Measurements from ENCODE around the gene DMTF1. TPM values are rescaled to one million over a fixed set of nuclear protein-coding genes. Genes with fewer than 3 reads are reported as not detected.

The DMTF1 gene
- total RNA-seq, 1 donor from 2014 or later: 19.4 TPM

DNA sequence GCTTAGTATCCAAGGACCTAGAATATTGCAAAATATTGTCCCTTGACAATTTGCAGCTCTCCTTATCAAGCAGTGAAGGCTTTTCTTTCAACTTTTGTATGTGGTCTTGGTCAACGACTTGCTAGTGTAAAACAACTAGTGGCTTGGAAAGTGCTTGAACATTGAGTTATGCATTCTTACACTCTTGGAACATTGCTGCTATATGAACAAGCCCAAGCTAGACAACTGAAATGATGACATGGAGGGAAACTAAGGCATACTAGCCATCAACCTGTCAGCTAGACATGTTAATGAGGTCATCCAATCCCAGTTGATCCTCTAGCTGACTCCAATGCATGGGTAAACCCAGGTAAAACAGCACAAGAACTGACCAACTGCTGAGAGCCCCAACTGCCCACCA lies 12.7 kb upstream of the DMTF1 start:
- peaks cover 3% of the 10 kb centered on the region for H3K9me3 ChIP-seq (replicated peaks)
- no peaks in the 10 kb centered on the region for H3K36me3 ChIP-seq
- H3K27ac ChIP-seq (replicated peaks): no peak overlapping the region
- H3K4me1 ChIP-seq: no peaks in the 10 kb centered on the region
- no peak overlapping the region for H3K4me3 ChIP-seq
- TF ChIP-seq CTCF (IDR thresholded peaks at IDR 0.05; ENCODE audit: borderline replicate concordance): no peak
- no peak for DNase-seq
- no peaks in the 10 kb centered on the region for H3K27me3 ChIP-seq (ENCODE audit: low read depth)
- intact Hi-C loops (cut with micrococcal nuclease): no loop called here

DNA sequence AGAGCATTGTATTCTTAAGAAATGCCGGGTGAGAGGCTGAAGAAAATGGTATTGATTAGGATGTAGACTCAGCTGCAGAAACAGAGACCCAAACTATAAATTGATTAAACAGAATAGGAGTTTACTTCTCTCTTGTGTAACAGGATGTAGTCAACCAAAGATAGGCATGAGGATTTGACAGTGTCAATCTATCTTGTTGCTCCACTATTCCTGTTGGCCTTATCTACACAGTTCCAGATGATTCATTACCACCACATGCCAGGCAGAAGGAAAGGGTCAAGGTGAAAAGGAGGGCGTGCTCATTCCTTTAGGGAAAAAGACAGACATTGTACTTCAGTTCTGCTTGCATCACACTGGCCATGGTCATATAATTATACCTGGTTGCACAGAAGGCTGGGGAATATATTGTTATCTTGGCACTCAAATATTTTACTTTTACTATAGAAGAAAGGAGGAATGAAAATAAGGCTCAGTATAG lies 11.9 kb upstream of the DMTF1 start:
- no peak overlapping the region for H3K4me3 ChIP-seq
- TF ChIP-seq CTCF (IDR thresholded peaks at IDR 0.05; ENCODE audit: borderline replicate concordance): no peak
- peaks cover 3% of the 10 kb centered on the region for H3K9me3 ChIP-seq (replicated peaks)
- no peaks in the 10 kb centered on the region for H3K27me3 ChIP-seq (ENCODE audit: low read depth)
- no peak overlapping the region for H3K27ac ChIP-seq (replicated peaks)
- intact Hi-C loops (cut with micrococcal nuclease): no loop called here
- H3K36me3 ChIP-seq: no peaks in the 10 kb centered on the region
- H3K4me1 ChIP-seq: no peaks in the 10 kb centered on the region
- DNase-seq: no peak

DNA sequence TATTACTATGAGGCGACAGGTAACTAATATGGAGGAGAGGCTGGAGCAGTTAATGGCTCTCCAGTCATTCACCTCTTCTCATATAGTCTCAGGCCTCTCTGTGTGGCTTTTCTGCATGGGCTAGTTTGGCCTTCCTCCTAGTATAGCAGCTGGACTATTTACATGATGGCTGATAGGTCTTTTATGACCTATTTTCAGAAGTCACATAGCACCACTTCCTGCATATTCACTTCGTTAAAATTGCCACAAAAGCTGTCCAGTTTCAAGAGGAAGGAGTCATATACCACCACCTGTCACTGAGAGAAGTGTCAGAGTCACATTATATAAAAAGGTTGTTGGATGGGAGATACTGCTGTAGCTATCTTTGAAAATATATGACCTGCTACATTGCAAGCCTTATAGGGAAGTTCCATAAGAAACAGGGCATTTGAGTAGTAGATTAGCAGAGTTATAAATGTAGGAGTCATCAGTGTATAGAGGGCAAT lies 8.0 kb upstream of the DMTF1 start:
- Histone ChIP-seq H3K36me3 (no peaks in the 10 kb centered on the region), H3K4me1 (peaks cover 8% of the 10 kb centered on the region), H3K4me3 (no peak overlapping the region), H3K27me3 (ENCODE audit: low read depth) (no peaks in the 10 kb centered on the region), H3K27ac (replicated peaks) (no peak overlapping the region), H3K9me3 (replicated peaks) (no peaks in the 10 kb centered on the region)
- no peak for DNase-seq
- no peak for TF ChIP-seq CTCF (IDR thresholded peaks at IDR 0.05; ENCODE audit: borderline replicate concordance)
- intact Hi-C loops (cut with micrococcal nuclease): no loop called here

DNA sequence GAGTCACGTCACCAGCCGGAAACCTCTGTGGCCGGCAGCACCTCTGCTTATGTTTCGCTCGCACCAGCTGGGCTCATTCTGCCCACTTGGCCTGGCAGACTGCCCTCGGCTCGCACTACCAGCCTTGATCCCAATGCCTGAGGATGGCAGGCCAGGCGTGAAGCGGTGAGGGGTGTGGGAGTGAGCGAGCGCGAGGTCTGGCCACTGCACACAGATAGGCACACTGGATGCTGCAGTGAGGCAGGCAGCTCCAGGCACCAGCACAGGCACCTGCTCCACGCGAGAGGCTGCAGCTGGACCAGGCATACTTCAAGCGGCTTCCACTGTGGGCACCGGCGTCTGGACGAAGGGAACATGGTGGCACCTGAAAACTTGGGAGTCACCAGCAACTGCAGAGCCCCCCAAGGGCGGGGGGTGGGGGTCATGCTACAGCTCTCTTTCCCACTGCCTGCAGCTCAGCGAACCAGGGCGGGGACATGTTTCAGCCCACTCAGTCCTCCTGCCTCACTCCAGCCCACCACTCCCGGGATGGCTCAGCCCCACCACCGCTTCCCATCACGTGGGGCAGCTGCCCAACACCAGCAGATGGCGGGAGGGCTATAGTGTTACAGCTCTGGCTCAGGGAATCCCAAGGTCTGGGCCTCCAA lies 5.4 kb upstream of the DMTF1 start:
- intact Hi-C loops (cut with micrococcal nuclease): loop anchor here (5.0 kb wide), 1 partner anchor 210 kb away; no protein-coding TSS in a partner anchor
- Histone ChIP-seq H3K36me3 (no peaks in the 10 kb centered on the region), H3K4me1 (peaks cover 17% of the 10 kb centered on the region), H3K27ac (replicated peaks) (no peak overlapping the region), H3K4me3 (no peak overlapping the region), H3K9me3 (replicated peaks) (no peaks in the 10 kb centered on the region), H3K27me3 (ENCODE audit: low read depth) (no peaks in the 10 kb centered on the region)
- TF ChIP-seq CTCF (IDR thresholded peaks at IDR 0.05; ENCODE audit: borderline replicate concordance): no peak
- DNase-seq: no peak

GRCh38 chr7:87147500-87147899 lies 4.8 kb upstream of the DMTF1 start:
- intact Hi-C loops (cut with micrococcal nuclease): loop anchor here (5.0 kb wide), 1 partner anchor 210 kb away; no protein-coding TSS in a partner anchor
- Histone ChIP-seq H3K27ac (replicated peaks) (no peak overlapping the region), H3K4me1 (peaks cover 20% of the 10 kb centered on the region), H3K4me3 (no peak overlapping the region), H3K27me3 (ENCODE audit: low read depth) (no peaks in the 10 kb centered on the region), H3K9me3 (replicated peaks) (no peaks in the 10 kb centered on the region), H3K36me3 (no peaks in the 10 kb centered on the region)
- TF ChIP-seq CTCF (IDR thresholded peaks at IDR 0.05; ENCODE audit: borderline replicate concordance): no peak
- DNase-seq: no peak

Measured in left ventricle myocardium inferior (tissue), 1 donor.